Spleen (tissue), 11 donors: ENCODE results near the gene TCF7L2. TPM values are rescaled to one million over a fixed set of nuclear protein-coding genes. Genes with fewer than 3 reads are reported as not detected.
A peak's percentile ranks its signal among the peaks of the same experiment; 100 is the strongest.

Source experiments
- DNase-seq: peaks from one replicate; pipeline ENCODE4 v3.0.0-alpha.2; 2020
- H3K27ac ChIP-seq, 8 donors: fragments of 200-600 bp; sonication (generic) in 7 of 8; 1 replicate in 4 of 8; 2 replicates in 4 of 8; pipeline versions ENCODE4 v1.5.0 to v1.8.0; 2016 to 2021; ENCODE audit warnings: inconsistent platforms in 4 of 8, mild to moderate bottlenecking in 4 of 8, moderate library complexity in 1 of 8
- H3K27me3 ChIP-seq, 7 donors: fragments of 200-600 bp; sonication (generic) in 6 of 7; replicated peaks in 1 of 7; 1 replicate in 4 of 7; 2 replicates in 3 of 7; pipeline versions ENCODE4 v1.5.0 to v1.8.0; 2016 to 2021; ENCODE audit warnings: inconsistent platforms in 3 of 7, mild to moderate bottlenecking in 1 of 7
- H3K36me3 ChIP-seq, 6 donors: fragments of 200-600 bp; sonication (generic) in 5 of 6; 1 replicate in 4 of 6; 2 replicates in 2 of 6; pipeline versions ENCODE4 v1.5.0 to v1.8.0; 2016 to 2021; ENCODE audit warnings: inconsistent platforms in 2 of 6
- H3K4me1 ChIP-seq, 6 donors: fragments of 200-600 bp; sonication (generic) in 5 of 6; 1 replicate in 3 of 6; 2 replicates in 3 of 6; pipeline versions ENCODE4 v1.5.0 to v1.8.0; 2016 to 2021; ENCODE audit warnings: inconsistent platforms in 3 of 6
- H3K4me3 ChIP-seq, 8 donors: fragments of 200-600 bp; sonication (generic) in 7 of 8; 1 replicate in 4 of 8; 2 replicates in 4 of 8; pipeline versions ENCODE4 v1.5.0 to v1.8.0; 2016 to 2021; ENCODE audit warnings: inconsistent platforms in 4 of 8, mild to moderate bottlenecking in 4 of 8, moderate library complexity in 2 of 8
- H3K9me3 ChIP-seq, 8 donors: fragments of 200-600 bp; sonication (generic) in 7 of 8; 1 replicate in 4 of 8; 2 replicates in 4 of 8; pipeline versions ENCODE4 v1.5.0 to v1.8.0; 2016 to 2021; ENCODE audit warnings: inconsistent platforms in 4 of 8
- CTCF ChIP-seq, 11 experiments: fragments of 200-600 bp in 7 of 11; fragments of 450-650 bp in 4 of 11; sonication (generic) in 4 of 11; IDR thresholded peaks in 8 of 11; conservative IDR thresholded peaks in 3 of 11; 1 replicate in 7 of 11; 2 replicates in 4 of 11; pipeline versions ENCODE4 v1.4.0 to v1.8.0; 2016 to 2021; ENCODE audit warnings: antibody characterized with exemption in 11 of 11, inconsistent platforms in 4 of 11, mild to moderate bottlenecking in 1 of 11
- POLR2A ChIP-seq, 3 donors: fragments of 450-650 bp; IDR thresholded peaks; one replicate each; pipeline ENCODE4 v1.5.1; 2017; ENCODE audit warnings: antibody characterized with exemption in 3 of 3, mild to moderate bottlenecking in 1 of 3
- POLR2AphosphoS5 ChIP-seq, 3 donors: sonication (generic); formaldehyde crosslinking; IDR thresholded peaks; one replicate each; pipeline ENCODE4 v1.5.1; 2017; ENCODE audit warnings: antibody characterized with exemption in 3 of 3
- WGBS, 5 donors: extraction: QIAGEN DNeasy Blood & Tissue Kit in 3 of 5; methylation state at CpG; one replicate each; pipeline versions ENCODE4 v1.1.5 to v1.1.7; 2013 to 2018; 5-methylcytosine and 5-hydroxymethylcytosine counted together
- intact Hi-C: fragments of 100-400 bp; cut with DNase I; formaldehyde crosslinking; loops from one replicate; pipeline ENCODE4 v1.15.0; 2023; ENCODE audit warnings: low total_unique reads
- polyA plus RNA-seq, 3 donors: library from polyadenylated mRNA; stranded (reverse); fragments of 200-250 nt; gene quantifications; one replicate each; pipeline ENCODE4 v1.2.1, GENCODE V29; 2013
- total RNA-seq, 7 donors: library from RNA; depleted of rRNA in 3 of 7; stranded (reverse); fragments of >200 nt in 3 of 7; fragmentation: NEBNext Ultra II Directional in 4 of 7; extraction: Animal tissue kit (Norgen Biotek cat#: 25700) in 4 of 7; gene quantifications; one replicate each; pipeline versions ENCODE4 v1.1.0 to v1.2.1, GENCODE V29; 2016 to 2021
- donor health status: healthy with polysubstance abuse.
- donor health status: DM: no; HTN: no; CAD: no; lungs with moderate emphysema.
- donor health status: DM: no; HTN: no; CAD: no.
- donor health status: Bipolar disorder and iron deficiency.
- donor health status: healthy.
- donor health status: DM: no; HTN: no; CAD: no.
- donor health status: DM: yes; HTN: yes; CAD: no.

Gene TCF7L2
- total and polyA plus RNA-seq, 10 donors: 4.6 to 85.6 (median 34.7) TPM

GRCh38 chr10:112950714-112951358 is 789 bp downstream of the TCF7L2 start:
- H3K4me1 ChIP-seq: peaks cover 6 to 76% (median 39%) of the 10 kb centered on the region in 6 donors
- H3K9me3 ChIP-seq: no peaks in the 10 kb centered on the region
- peak; percentile 80 for DNase-seq
- peak overlapping the region; percentile 48 to 91 (median 86) for H3K27ac ChIP-seq
- no peak for TF ChIP-seq CTCF (IDR thresholded peaks at IDR 0.05 in 8 of 11, conservative IDR thresholded peaks at IDR 0.05 in 3 of 11)
- TF ChIP-seq POLR2AphosphoS5 (IDR thresholded peaks at IDR 0.05): no peak
- WGBS, 5 donors: 0 to 2% (median 1%) methylated on average over 44 to 56 of the region's 56 CpGs
- peak overlapping the region; percentile 41 to 88 (median 64) for H3K4me3 ChIP-seq
- H3K27me3 ChIP-seq: peaks cover 0 to 55% (median 15%) of the 10 kb centered on the region in 7 donors
- no peaks in the 10 kb centered on the region for H3K36me3 ChIP-seq
- intact Hi-C loops: no loop called here

GRCh38 chr10:112951359-112952281 is 1.6 kb downstream of the TCF7L2 start:
- H3K4me3 ChIP-seq: peak overlapping the region; percentile 41 to 88 (median 64)
- no peaks in the 10 kb centered on the region for H3K36me3 ChIP-seq
- 0 to 1% (median 1%) methylated on average over 31 to 64 of the region's 65 CpGs for WGBS, 5 donors
- DNase-seq: peak; percentile 87
- no peak for TF ChIP-seq POLR2A (IDR thresholded peaks at IDR 0.05)
- peak; percentile 54 to 63 (median 61) for TF ChIP-seq POLR2AphosphoS5 (IDR thresholded peaks at IDR 0.05)
- H3K4me1 ChIP-seq: peaks cover 6 to 82% (median 43%) of the 10 kb centered on the region in 6 donors
- H3K27ac ChIP-seq: peak overlapping the region; percentile 46 to 91 (median 86)
- no peaks in the 10 kb centered on the region for H3K9me3 ChIP-seq
- H3K27me3 ChIP-seq: peaks cover 0 to 56% (median 15%) of the 10 kb centered on the region in 7 donors
- intact Hi-C loops: no loop called here

- no peaks in the 10 kb centered on the region for H3K9me3 ChIP-seq
- no peaks in the 10 kb centered on the region for H3K36me3 ChIP-seq
- H3K27me3 ChIP-seq: peaks cover 0 to 56% (median 15%) of the 10 kb centered on the region in 7 donors
- H3K4me3 ChIP-seq: peak overlapping the region; percentile 41 to 88 (median 64)
- intact Hi-C loops: no loop called here
- H3K4me1 ChIP-seq: peaks cover 6 to 92% (median 46%) of the 10 kb centered on the region in 6 donors
- WGBS, 5 donors: 7 to 13% (median 10%) methylated on average over 36 to 59 of the region's 59 CpGs
- peak; percentile 79 for DNase-seq
- TF ChIP-seq POLR2AphosphoS5 (IDR thresholded peaks at IDR 0.05) (no peak), POLR2A (IDR thresholded peaks at IDR 0.05) (no peak), CTCF (IDR thresholded peaks at IDR 0.05 in 8 of 11, conservative IDR thresholded peaks at IDR 0.05 in 3 of 11) (no peak)
- H3K27ac ChIP-seq: peak overlapping the region; percentile 46 to 91 (median 86)
Measured at GRCh38 chr10:112952282-112953173, 2.5 kb downstream of the TCF7L2 start.
